HCT116 (cell line): ENCODE results near the gene METTL17. TPM values are rescaled to one million over a fixed set of nuclear protein-coding genes. Genes with fewer than 3 reads are reported as not detected.

ENCODE experiments used
- ATAC-seq: fragments of 200-7000 bp; cut with Tn5 transposase; 2 replicates; pipeline ENCODE4 v1.9.1; 2020; ENCODE audit warnings: mild to moderate bottlenecking, moderate library complexity
- BruUV-seq: library from RNA; stranded (reverse); fragments of 400-500 nt; replicated peaks from 2 replicates; lab custom pipeline; 2021; lab: Mats Ljungman, UMichigan
- CTCF ChIA-PET: fragments of 300-600 bp; sonication (Branson Sonifier 250); formaldehyde crosslinking; loops from one replicate; lab custom pipeline; 2021; ENCODE audit warnings: antibody characterized with exemption; lab: Charles Lee
- POLR2A ChIA-PET: fragments of 300-600, 350-600 bp; sonication (Branson Sonifier 250); formaldehyde crosslinking; loops from one replicate; lab custom pipeline; 2021; ENCODE audit warnings: antibody characterized with exemption; lab: Charles Lee
- RAD21 ChIA-PET, 2 experiments: fragments of 300-600 bp; sonication (Branson Sonifier 250); formaldehyde crosslinking; loops; one replicate each; lab custom pipeline; 2023; ENCODE audit warnings: low total read pairs in 2 of 2; ENCODE audit not compliant: uncharacterized antibody in 2 of 2, unreplicated experiment in 2 of 2, low non-redundant PET in 1 of 2; lab: Charles Lee
- DNase-seq: peaks from one replicate; pipeline ENCODE4 v3.0.0-alpha.2; 2010; ENCODE audit warnings: low read depth, low spot score
- H2AFZ ChIP-seq: fragments of 200-600 bp; shearing (Covaris generic), sonication (generic); 2 replicates; pipeline ENCODE4 v1.6.1; 2017; ENCODE audit warnings: low read depth, mixed run types, mixed read lengths, antibody characterized with exemption, low read length; ENCODE audit not compliant: poor library complexity, severe bottlenecking
- H3K27ac ChIP-seq: 2 replicates; pipeline ENCODE4 v1.5.1; 2012; ENCODE audit warnings: low read depth, low read length
- H3K27me3 ChIP-seq: fragments of 200-600 bp; sonication (generic); 2 replicates; pipeline ENCODE4 v1.6.1; 2016; ENCODE audit warnings: mixed run types, low read length, mixed read lengths; ENCODE audit not compliant: insufficient read depth
- H3K36me3 ChIP-seq, 2 experiments: fragments of 200-500 bp in 1 of 2; fragments of 200-600 bp in 1 of 2; sonication (Bioruptor generic) in 1 of 2; sonication (generic) in 1 of 2; 2 replicates each; pipeline versions ENCODE4 v1.5.1 to v1.6.1; 2014 to 2016; ENCODE audit warnings: low read length in 2 of 2, inconsistent platforms in 1 of 2, mixed read lengths in 1 of 2, mixed run types in 1 of 2; ENCODE audit not compliant: insufficient read depth in 2 of 2, control insufficient read depth in 1 of 2
- H3K4me1 ChIP-seq, 2 experiments: fragments of 200-600 bp in 1 of 2; sonication (generic) in 1 of 2; 2 replicates each; pipeline versions ENCODE4 v1.5.1 to v1.6.1; 2012 to 2017; ENCODE audit warnings: low read length in 2 of 2, inconsistent platforms in 1 of 2, mild to moderate bottlenecking in 1 of 2, mixed read lengths in 1 of 2, mixed run types in 1 of 2, moderate library complexity in 1 of 2; ENCODE audit not compliant: insufficient read depth in 2 of 2, control insufficient read depth in 1 of 2
- H3K4me2 ChIP-seq: fragments of 200-600 bp; sonication (generic); 2 replicates; pipeline ENCODE4 v1.6.1; 2017; ENCODE audit warnings: mixed run types, low read length, mixed read lengths
- H3K4me3 ChIP-seq, 2 experiments: fragments of 200-600 bp in 1 of 2; sonication (generic) in 1 of 2; replicated peaks in 1 of 2; 2 replicates each; pipeline ENCODE4 v1.5.1; 2011 to 2016; ENCODE audit warnings: low read length in 2 of 2, control low read depth in 1 of 2, low read depth in 1 of 2, mild to moderate bottlenecking in 1 of 2, mixed read lengths in 1 of 2, mixed run types in 1 of 2
- H3K79me2 ChIP-seq: fragments of 200-600 bp; sonication (generic); 2 replicates; pipeline ENCODE4 v1.6.1; 2017; ENCODE audit warnings: mild to moderate bottlenecking, mixed run types, low read length, moderate library complexity, mixed read lengths; ENCODE audit not compliant: insufficient read depth
- H3K9ac ChIP-seq: fragments of 200-600 bp; sonication (generic); 2 replicates; pipeline ENCODE4 v1.6.1; 2016; ENCODE audit warnings: low read length, mixed read lengths
- H3K9me2 ChIP-seq: fragments of 200-600 bp; sonication (generic), shearing (Covaris generic); 2 replicates; pipeline ENCODE4 v1.6.1; 2017; ENCODE audit warnings: mixed run types, mild to moderate bottlenecking, moderate library complexity; ENCODE audit not compliant: insufficient read depth
- H3K9me3 ChIP-seq, 2 experiments: fragments of 200-500 bp in 1 of 2; fragments of 200-600 bp in 1 of 2; sonication (Bioruptor generic) in 1 of 2; sonication (generic) in 1 of 2; 2 replicates each; pipeline ENCODE4 v1.6.1; 2014 to 2017; ENCODE audit warnings: low read length in 2 of 2, mixed read lengths in 2 of 2, inconsistent platforms in 1 of 2, low read depth in 1 of 2, mild to moderate bottlenecking in 1 of 2, mixed run types in 1 of 2, moderate library complexity in 1 of 2; ENCODE audit not compliant: control insufficient read depth in 1 of 2, insufficient read depth in 1 of 2
- H4K20me1 ChIP-seq: fragments of 200-600 bp; sonication (generic), shearing (Covaris generic); 2 replicates; pipeline ENCODE4 v1.6.1; 2017; ENCODE audit warnings: mixed run types, mild to moderate bottlenecking, moderate library complexity; ENCODE audit not compliant: insufficient read depth
- EGR1 ChIP-seq: IDR thresholded peaks from 2 replicates; pipeline ENCODE4 v1.6.1; 2012; ENCODE audit warnings: low read depth
- EZH2 ChIP-seq: fragments of 200-600 bp; sonication (generic); IDR thresholded peaks from 2 replicates; pipeline ENCODE4 v1.6.1; 2017; ENCODE audit warnings: antibody characterized with exemption, mixed run types
- POLR2A ChIP-seq: IDR thresholded peaks from 2 replicates; pipeline ENCODE4 v1.7.0; 2011; ENCODE audit warnings: borderline replicate concordance; ENCODE audit not compliant: insufficient read depth, insufficient read length; ENCODE audit errors: extremely low read depth
- POLR2AphosphoS5 ChIP-seq: IDR thresholded peaks from 2 replicates; pipeline ENCODE4 v1.6.1; 2011; ENCODE audit warnings: mild to moderate bottlenecking, low read depth, low read length, moderate library complexity
- SIN3A ChIP-seq: IDR thresholded peaks from 2 replicates; pipeline ENCODE4 v1.6.1; 2012; ENCODE audit warnings: low read depth
- YY1 ChIP-seq: IDR thresholded peaks from 2 replicates; pipeline ENCODE4 v1.6.1; 2011; ENCODE audit warnings: low read length, low read depth, moderate library complexity, mild to moderate bottlenecking; ENCODE audit not compliant: insufficient replicate concordance; ENCODE audit errors: extremely low read depth
- ZFX ChIP-seq: fragments of 450-650 bp; IDR thresholded peaks from 2 replicates; pipeline ENCODE4 v1.6.1; 2017
- ZNF274 ChIP-seq: fragments of 200-500 bp; sonication (Bioruptor generic); IDR thresholded peaks from 2 replicates; pipeline ENCODE4 v1.6.1; 2014; ENCODE audit warnings: mild to moderate bottlenecking, low read depth, low read length, inconsistent platforms
- intact Hi-C: fragments of 100-400 bp; cut with micrococcal nuclease; formaldehyde crosslinking; loops from 2 replicates; pipeline ENCODE4 v1.10.0; 2022
- total RNA-seq: library from RNA; stranded (reverse); gene quantifications from one replicate; pipeline ENCODE4 v1.2.1, GENCODE V29; 2021; ENCODE audit not compliant: unreplicated experiment
- TF ChIP-seq, protein P1 (sequence below): IDR thresholded peaks from 2 replicates; pipeline ENCODE4 v1.6.1; 2011; ENCODE audit warnings: mild to moderate bottlenecking, low read length, moderate library complexity; ENCODE audit not compliant: insufficient replicate concordance; ENCODE audit errors: extremely low read depth
- TF ChIP-seq, protein P2 (sequence below): IDR thresholded peaks from 2 replicates; pipeline ENCODE4 v1.6.1; 2012

METTL17 gene
- total RNA-seq, 1 experiment from 2014 or later, result 93.5 TPM

DNA sequence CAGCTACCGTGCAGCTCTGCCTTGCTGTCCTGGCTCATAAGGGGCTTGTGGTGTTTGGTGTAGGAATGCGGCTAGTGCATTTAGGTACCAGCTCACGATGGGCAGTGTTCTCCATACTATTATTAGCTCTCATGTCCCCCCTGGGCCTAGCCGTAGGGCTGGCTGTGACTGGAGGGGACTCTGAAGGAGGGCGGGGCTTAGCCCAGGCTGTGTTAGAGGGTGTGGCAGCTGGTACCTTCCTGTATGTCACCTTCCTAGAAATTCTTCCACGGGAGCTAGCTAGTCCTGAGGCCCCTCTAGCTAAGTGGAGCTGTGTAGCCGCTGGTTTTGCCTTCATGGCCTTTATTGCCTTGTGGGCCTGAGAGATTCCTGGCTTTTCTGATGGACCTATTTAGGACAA lies 11.4 kb downstream of the METTL17 start:
- ChIA-PET POLR2A (no interaction called here), CTCF (interaction anchor here (1.5 to 3.1 kb wide), 2 partner anchors 13 to 30 kb away, joined by 3 to 19 read pairs; no protein-coding TSS in a partner anchor), RAD21 (no interaction called here)
- ATAC-seq, result no peak
- H3K9me2 ChIP-seq, result no peaks in the 10 kb centered on the region
- H3K27ac ChIP-seq, result no peak overlapping the region
- H3K4me3 ChIP-seq, result no peak overlapping the region
- no peak overlapping the region for H3K4me2 ChIP-seq
- H3K79me2 ChIP-seq, result no peaks in the 10 kb centered on the region
- no peaks in the 10 kb centered on the region for H3K9me3 ChIP-seq
- H3K36me3 ChIP-seq, result peaks cover 0 to 7% of the 10 kb centered on the region in 2 experiments; a peak in 2 of 4 replicates
- TF ChIP-seq ZFX (no peak), ZNF274 (no peak), POLR2AphosphoS5 (no peak), EGR1 (no peak), EZH2 (no peak), YY1 (no peak), SIN3A (no peak), POLR2A (no peak)
- TF ChIP-seq, protein P1, sequence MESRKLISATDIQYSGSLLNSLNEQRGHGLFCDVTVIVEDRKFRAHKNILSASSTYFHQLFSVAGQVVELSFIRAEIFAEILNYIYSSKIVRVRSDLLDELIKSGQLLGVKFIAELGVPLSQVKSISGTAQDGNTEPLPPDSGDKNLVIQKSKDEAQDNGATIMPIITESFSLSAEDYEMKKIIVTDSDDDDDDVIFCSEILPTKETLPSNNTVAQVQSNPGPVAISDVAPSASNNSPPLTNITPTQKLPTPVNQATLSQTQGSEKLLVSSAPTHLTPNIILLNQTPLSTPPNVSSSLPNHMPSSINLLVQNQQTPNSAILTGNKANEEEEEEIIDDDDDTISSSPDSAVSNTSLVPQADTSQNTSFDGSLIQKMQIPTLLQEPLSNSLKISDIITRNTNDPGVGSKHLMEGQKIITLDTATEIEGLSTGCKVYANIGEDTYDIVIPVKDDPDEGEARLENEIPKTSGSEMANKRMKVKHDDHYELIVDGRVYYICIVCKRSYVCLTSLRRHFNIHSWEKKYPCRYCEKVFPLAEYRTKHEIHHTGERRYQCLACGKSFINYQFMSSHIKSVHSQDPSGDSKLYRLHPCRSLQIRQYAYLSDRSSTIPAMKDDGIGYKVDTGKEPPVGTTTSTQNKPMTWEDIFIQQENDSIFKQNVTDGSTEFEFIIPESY, result no peak
- TF ChIP-seq, protein P2, sequence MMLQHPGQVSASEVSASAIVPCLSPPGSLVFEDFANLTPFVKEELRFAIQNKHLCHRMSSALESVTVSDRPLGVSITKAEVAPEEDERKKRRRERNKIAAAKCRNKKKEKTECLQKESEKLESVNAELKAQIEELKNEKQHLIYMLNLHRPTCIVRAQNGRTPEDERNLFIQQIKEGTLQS, result no peak
- TF ChIP-seq, all 23 proteins: peak for 0
- BruUV-seq, result no TSS peak
- no peak overlapping the region for H3K9ac ChIP-seq
- H4K20me1 ChIP-seq, result no peaks in the 10 kb centered on the region
- H3K27me3 ChIP-seq, result no peaks in the 10 kb centered on the region
- H3K4me1 ChIP-seq, result peaks cover 7 to 16% of the 10 kb centered on the region in 2 experiments; a peak in 3 of 4 replicates
- no peak for DNase-seq
- H2AFZ ChIP-seq, result no peak overlapping the region
- intact Hi-C loops, result no loop called here
